Activated B cell treated with CpG ODN at 0.5 μM for 24 hours (primary cell): ENCODE measurements around the gene IL36B. TPM values are rescaled to one million over a fixed set of nuclear protein-coding genes. Genes with fewer than 3 reads are reported as not detected.

ENCODE experiments used
- ATAC-seq: fragments of 200-7000 bp; cut with Tn5 transposase; one replicate; pipeline ENCODE4 v1.10.0; 2021; ENCODE audit warnings: low read depth, mild to moderate bottlenecking, moderate library complexity
- CTCF ChIA-PET: fragments of 350-600 bp; sonication (Branson Sonifier 250); formaldehyde crosslinking; loops from one replicate; lab custom pipeline; 2021; ENCODE audit warnings: antibody characterized with exemption; lab: Charles Lee
- POLR2A ChIA-PET: fragments of 350-600 bp; sonication (Branson Sonifier 250); formaldehyde crosslinking; loops from one replicate; lab custom pipeline; 2021; ENCODE audit warnings: antibody characterized with exemption; lab: Charles Lee
- DNase-seq: peaks from one replicate; pipeline ENCODE4 v3.0.0; 2022
- H3K27ac Mint-ChIP-seq: one replicate; pipeline ENCODE4 v1.8.0; 2020; ENCODE audit warnings: mixed read lengths
- H3K27me3 Mint-ChIP-seq: one replicate; pipeline ENCODE4 v1.8.0; 2021; ENCODE audit warnings: mixed read lengths
- H3K36me3 Mint-ChIP-seq: one replicate; pipeline ENCODE4 v1.8.0; 2021; ENCODE audit warnings: low read depth, mixed read lengths
- H3K4me1 Mint-ChIP-seq: one replicate; pipeline ENCODE4 v1.8.0; 2021; ENCODE audit warnings: mixed read lengths
- H3K4me3 Mint-ChIP-seq: one replicate; pipeline ENCODE4 v1.8.0; 2020; ENCODE audit warnings: mild to moderate bottlenecking, mixed read lengths
- H3K9me3 Mint-ChIP-seq: one replicate; pipeline ENCODE4 v1.8.0; 2020; ENCODE audit warnings: mixed read lengths
- CTCF ChIP-seq: fragments of 200-600 bp; IDR thresholded peaks from one replicate; pipeline ENCODE4 v1.8.0; 2022; ENCODE audit warnings: antibody characterized with exemption, mild to moderate bottlenecking
- intact Hi-C: fragments of 100-400 bp; cut with micrococcal nuclease; formaldehyde crosslinking; loops from one replicate; pipeline ENCODE4 v1.15.1; 2024
- total RNA-seq: library from RNA; stranded (reverse); gene quantifications from 2 replicates; pipeline ENCODE4 v1.2.3, GENCODE V29; 2022

The IL36B gene
- total RNA-seq, 1 donor from 2014 or later: not detected

DNA sequence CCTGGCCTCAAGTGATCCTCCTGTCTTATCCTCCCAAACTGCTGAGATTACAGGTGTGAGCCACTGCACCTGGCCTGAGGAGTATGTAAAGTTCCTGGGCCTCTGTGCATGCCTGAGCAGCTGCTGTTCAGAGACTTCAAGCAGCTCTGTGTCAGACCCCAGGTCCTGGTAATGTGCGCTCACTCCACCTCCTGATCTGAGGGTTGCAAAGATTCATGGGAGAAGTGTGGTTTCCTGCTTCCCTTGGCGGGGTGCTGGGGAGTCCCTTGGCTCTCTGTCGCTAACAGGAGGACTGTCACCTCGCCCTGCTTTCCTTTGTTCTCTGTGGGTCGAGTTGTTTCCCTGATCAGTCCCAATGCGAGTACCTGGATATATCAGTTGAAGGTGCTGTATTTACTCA, 56.0 kb downstream of the IL36B start:
- no peak overlapping the region for H3K27ac Mint-ChIP-seq
- H3K27me3 Mint-ChIP-seq: peaks cover 19% of the 10 kb centered on the region
- ChIA-PET CTCF (no interaction called here), POLR2A (no interaction called here)
- TF ChIP-seq CTCF: no peak
- no peaks in the 10 kb centered on the region for H3K4me1 Mint-ChIP-seq
- peaks cover 30% of the 10 kb centered on the region for H3K9me3 Mint-ChIP-seq
- no peak for DNase-seq
- no peak overlapping the region for H3K4me3 Mint-ChIP-seq
- ATAC-seq: no peak
- intact Hi-C loops: no loop called here
- no peaks in the 10 kb centered on the region for H3K36me3 Mint-ChIP-seq

DNA sequence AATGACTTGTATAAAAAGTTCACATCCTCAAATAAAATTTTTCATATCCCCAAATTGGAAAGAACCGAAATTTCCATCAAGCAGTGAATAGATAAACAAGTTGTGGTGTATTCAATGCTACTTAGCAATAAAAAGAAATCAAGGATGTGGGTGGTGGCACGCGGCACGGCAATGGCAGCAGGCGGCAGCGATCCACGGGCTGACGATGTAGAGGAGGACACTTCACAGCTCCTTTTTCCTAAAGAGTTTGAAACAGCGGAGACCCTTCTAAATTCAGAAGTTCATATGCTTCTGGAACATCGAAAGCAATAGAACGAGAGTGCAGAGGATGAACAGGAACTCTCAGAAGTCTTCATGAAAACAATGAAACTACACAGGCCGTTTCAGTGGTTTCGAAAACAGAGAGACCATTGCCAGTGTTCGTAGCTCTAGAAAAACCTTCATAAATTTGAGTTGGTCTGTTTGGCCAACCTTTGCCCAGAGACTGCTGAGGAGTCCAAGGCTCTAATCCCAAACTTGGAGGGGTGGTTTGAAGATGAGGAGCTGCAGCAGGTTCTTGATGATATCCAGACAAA, 57.2 kb downstream of the IL36B start:
- ATAC-seq (no peak), DNase-seq (no peak)
- POLR2A ChIA-PET: no interaction called here
- intact Hi-C loops: no loop called here
- Mint-ChIP-seq H3K4me3 (no peak overlapping the region), H3K27ac (no peak overlapping the region), H3K4me1 (no peaks in the 10 kb centered on the region), H3K27me3 (peaks cover 14% of the 10 kb centered on the region), H3K36me3 (no peaks in the 10 kb centered on the region), H3K9me3 (peaks cover 24% of the 10 kb centered on the region)
- TF ChIP-seq CTCF: no peak
- CTCF ChIA-PET: no interaction called here

DNA sequence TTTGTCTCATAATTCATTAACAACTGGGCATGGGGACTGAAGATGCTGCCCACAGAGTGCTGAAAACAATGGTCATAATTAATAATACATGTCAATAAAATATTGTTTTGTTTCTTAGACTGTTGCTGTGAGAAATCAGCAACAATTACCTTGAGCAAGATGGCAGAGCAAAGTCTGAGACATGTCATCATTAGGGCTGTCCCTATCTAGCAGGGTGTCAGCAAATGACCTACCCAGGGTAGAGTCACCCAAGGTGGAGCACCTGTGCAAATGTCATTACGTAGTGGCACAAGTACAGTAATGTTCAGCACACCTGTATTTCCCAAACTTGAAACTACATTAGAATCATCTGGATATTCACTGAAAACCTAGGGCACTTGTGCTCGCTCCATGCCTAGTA, 58.0 kb downstream of the IL36B start:
- H3K27ac Mint-ChIP-seq: no peak overlapping the region
- intact Hi-C loops: no loop called here
- ChIA-PET CTCF (no interaction called here), POLR2A (no interaction called here)
- no peak overlapping the region for H3K4me3 Mint-ChIP-seq
- no peak for DNase-seq
- H3K4me1 Mint-ChIP-seq: no peaks in the 10 kb centered on the region
- ATAC-seq: no peak
- no peaks in the 10 kb centered on the region for H3K36me3 Mint-ChIP-seq
- TF ChIP-seq CTCF: no peak
- peaks cover 15% of the 10 kb centered on the region for H3K27me3 Mint-ChIP-seq
- H3K9me3 Mint-ChIP-seq: peaks cover 22% of the 10 kb centered on the region

- Mint-ChIP-seq H3K9me3 (peaks cover 19% of the 10 kb centered on the region), H3K4me1 (no peaks in the 10 kb centered on the region), H3K36me3 (no peaks in the 10 kb centered on the region), H3K27me3 (peaks cover 13% of the 10 kb centered on the region), H3K27ac (no peak overlapping the region), H3K4me3 (no peak overlapping the region)
- no peak for ATAC-seq
- CTCF ChIA-PET: no interaction called here
- intact Hi-C loops: no loop called here
- TF ChIP-seq CTCF: no peak
- no peak for DNase-seq
- POLR2A ChIA-PET: no interaction called here
Observed at GRCh38 chr2:112993831-112994230, 58.8 kb downstream of the IL36B start.

- POLR2A ChIA-PET: no interaction called here
- intact Hi-C loops: no loop called here
- Mint-ChIP-seq H3K4me3 (no peak overlapping the region), H3K4me1 (no peaks in the 10 kb centered on the region), H3K36me3 (no peaks in the 10 kb centered on the region), H3K9me3 (peaks cover 20% of the 10 kb centered on the region), H3K27ac (no peak overlapping the region), H3K27me3 (peaks cover 6% of the 10 kb centered on the region)
- ATAC-seq (no peak), DNase-seq (no peak)
- CTCF ChIA-PET: no interaction called here
- TF ChIP-seq CTCF: no peak
Observed at GRCh38 chr2:112989611-112990010, 63.1 kb downstream of the IL36B start.
